ENCODE measurements around the gene AURKA.

DNA sequence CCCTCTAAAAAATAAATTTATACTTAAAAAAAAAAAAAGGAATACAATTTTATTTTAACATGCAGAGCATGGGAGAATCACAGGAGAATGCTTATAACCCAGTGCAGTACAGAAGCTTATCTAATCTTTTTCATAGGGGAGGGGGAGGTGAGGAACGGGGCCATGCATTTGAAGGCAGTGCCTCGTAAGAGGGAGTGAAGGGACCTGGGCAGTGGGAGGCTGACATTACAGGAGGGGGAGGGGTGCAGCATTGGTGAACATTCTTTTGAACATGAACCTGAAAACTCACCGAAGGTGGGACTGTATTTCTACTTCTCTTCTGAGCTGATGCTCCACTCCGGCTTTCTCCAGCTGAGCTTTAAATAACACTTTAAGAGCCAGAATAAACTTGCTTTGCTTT lies 9.3 kb downstream of the AURKA start:
- no peak for TF ChIP-seq GATA3 (IDR thresholded peaks at IDR 0.05; ENCODE audit: low read depth, low read length)
- no peak for TF ChIP-seq GATA2 (IDR thresholded peaks at IDR 0.05; ENCODE audit: low read depth, low read length)
